Measurements from ENCODE around the gene TFG.
"Not testable (repeated sequence)": the region's sequence is repeated elsewhere in the genome, so short reads cannot be mapped to it uniquely, and the experiment has no call there.

The TFG gene

GRCh38 chr3:100708989-100709841 lies at the start of gene TFG:
TSS of gene TFG (plus strand) at chr3:100709494. CDS start at chr3:100713686, 4,192 bp downstream.
- DNase-seq (ENCODE audit: low read depth, low spot score) = peak; percentile 93

GRCh38 chr3:100661294-100661693 lies 48.0 kb upstream of the TFG start:
- DNase-seq (ENCODE audit: low read depth, low spot score) = not testable (repeated sequence)

- DNase-seq (ENCODE audit: low read depth, low spot score) = no peak
Observed at GRCh38 chr3:100662113-100662823, 47.0 kb upstream of the TFG start.

GRCh38 chr3:100665230-100665629 lies 44.1 kb upstream of the TFG start:
- no peak for DNase-seq (ENCODE audit: low read depth, low spot score)

- DNase-seq (ENCODE audit: low read depth, low spot score) = not testable (repeated sequence)
Observed at GRCh38 chr3:100666699-100667098, 42.6 kb upstream of the TFG start.

- not testable (repeated sequence) for DNase-seq (ENCODE audit: low read depth, low spot score)
Observed at GRCh38 chr3:100667316-100667715, 42.0 kb upstream of the TFG start.

GRCh38 chr3:100670995-100671394 lies 38.3 kb upstream of the TFG start:
- DNase-seq (ENCODE audit: low read depth, low spot score) = not testable (repeated sequence)

GRCh38 chr3:100681496-100681895 lies 27.8 kb upstream of the TFG start:
- DNase-seq (ENCODE audit: low read depth, low spot score) = no peak

- DNase-seq (ENCODE audit: low read depth, low spot score) = no peak
Observed at GRCh38 chr3:100682056-100682853, 27.0 kb upstream of the TFG start.

- DNase-seq (ENCODE audit: low read depth, low spot score) = no peak
Observed at GRCh38 chr3:100682854-100683760, 26.2 kb upstream of the TFG start.

GRCh38 chr3:100693225-100693624 lies 16.1 kb upstream of the TFG start:
- DNase-seq (ENCODE audit: low read depth, low spot score) = no peak

- no peak for DNase-seq (ENCODE audit: low read depth, low spot score)
Observed at GRCh38 chr3:100695696-100696095, 13.6 kb upstream of the TFG start.

GRCh38 chr3:100696161-100696560 lies 13.1 kb upstream of the TFG start:
- no peak for DNase-seq (ENCODE audit: low read depth, low spot score)

GRCh38 chr3:100697172-100697571 lies 12.1 kb upstream of the TFG start:
- no peak for DNase-seq (ENCODE audit: low read depth, low spot score)

- no peak for DNase-seq (ENCODE audit: low read depth, low spot score)
Observed at GRCh38 chr3:100697723-100698285, 11.5 kb upstream of the TFG start.

- DNase-seq (ENCODE audit: low read depth, low spot score) = no peak
Observed at GRCh38 chr3:100698736-100699135, 10.6 kb upstream of the TFG start.

GRCh38 chr3:100700708-100701107 lies 8.6 kb upstream of the TFG start:
- no peak for DNase-seq (ENCODE audit: low read depth, low spot score)

- no peak for DNase-seq (ENCODE audit: low read depth, low spot score)
Observed at GRCh38 chr3:100702082-100702979, 7.0 kb upstream of the TFG start.

GRCh38 chr3:100702980-100703345 lies 6.3 kb upstream of the TFG start:
- DNase-seq (ENCODE audit: low read depth, low spot score) = no peak

- no peak for DNase-seq (ENCODE audit: low read depth, low spot score)
Observed at GRCh38 chr3:100703865-100704264, 5.4 kb upstream of the TFG start.
